Left forelimb (tissue), 1 donor: ENCODE data around the gene BRD3OS.

Experiments
- DNase-seq: peaks from one replicate; pipeline ENCODE4 v3.0.0-alpha.2; 2018; ENCODE audit warnings: low spot score

Gene BRD3OS

DNA sequence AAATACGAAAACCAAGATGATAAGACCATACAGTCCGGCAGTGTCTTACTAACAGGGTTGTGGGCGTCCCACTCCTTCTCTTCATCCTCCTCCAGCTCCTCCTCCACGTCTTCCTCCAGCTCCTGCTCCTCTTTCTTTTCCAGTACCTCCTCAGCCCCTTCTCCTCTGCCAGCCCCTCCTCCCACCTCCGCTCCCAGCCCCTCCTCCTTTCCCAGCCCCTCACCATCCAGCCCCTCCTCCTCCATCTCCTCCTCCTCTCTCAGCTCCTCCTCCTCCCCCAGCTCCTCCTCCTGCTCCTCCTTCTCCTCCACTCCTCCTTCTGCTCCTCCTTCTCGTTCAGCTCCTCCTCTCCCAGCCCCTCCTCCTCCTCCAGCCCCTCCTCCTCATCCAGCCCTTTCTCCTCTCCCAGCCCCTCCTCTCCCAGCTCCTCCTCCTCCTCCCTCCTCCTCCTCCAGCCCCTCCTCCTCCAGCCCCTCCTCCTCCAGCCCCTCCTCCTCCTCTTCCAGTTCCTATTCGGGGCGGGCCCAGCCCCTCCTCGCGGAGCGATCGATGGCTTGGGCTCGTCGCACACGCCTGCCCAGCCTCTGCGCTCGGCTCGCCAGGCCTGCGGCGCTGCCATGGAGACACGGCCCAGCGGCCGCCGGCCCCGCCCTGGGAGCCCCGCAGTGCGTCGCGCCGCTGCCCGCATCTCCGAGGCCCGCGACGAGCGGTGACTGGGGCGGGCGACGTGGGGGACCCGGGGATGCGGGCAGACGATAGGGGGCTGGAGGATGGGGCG is at the start of gene BRD3OS:
BRD3OS (plus strand) TSS at position 654 of the 778 bp plus-strand sequence. CDS start 1,267 bp downstream, outside the sequence.
- peak; percentile 100 for DNase-seq

GRCh38 chr9:133975511-133975910 is 49.8 kb upstream of the BRD3OS start:
- DNase-seq, result no peak

DNA sequence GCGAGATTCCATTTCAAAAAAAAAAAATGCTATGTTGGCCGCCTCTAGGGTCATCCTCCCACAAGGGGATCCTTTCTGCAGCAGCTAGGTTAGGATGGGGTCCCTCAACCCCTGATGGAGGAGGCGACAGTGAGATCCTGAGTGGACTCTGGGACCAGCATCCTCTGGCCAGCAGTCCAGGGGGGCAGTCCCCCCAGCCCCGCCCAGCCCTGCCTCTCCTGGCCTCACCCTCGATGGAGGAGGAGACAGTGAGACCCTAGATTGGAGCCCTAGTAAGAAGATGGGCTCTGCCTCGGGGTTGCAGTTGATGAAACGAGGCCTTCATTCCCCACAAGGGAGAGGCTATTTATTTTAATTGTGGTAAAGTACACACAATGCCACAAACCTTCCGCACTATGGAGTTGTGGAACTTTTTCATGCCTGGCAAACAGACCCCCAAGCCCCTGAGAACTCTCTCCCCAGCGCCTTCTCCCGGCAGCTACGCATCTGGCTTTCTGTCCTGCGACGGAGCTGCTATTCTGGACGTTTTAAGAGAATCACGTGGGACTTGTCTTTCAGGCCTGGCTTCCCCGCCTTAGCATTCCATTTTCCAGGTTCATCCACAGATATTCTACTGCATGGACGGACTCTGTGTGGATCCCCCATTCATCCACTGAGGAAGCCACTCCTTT is 49.0 kb upstream of the BRD3OS start:
- DNase-seq, result no peak

DNA sequence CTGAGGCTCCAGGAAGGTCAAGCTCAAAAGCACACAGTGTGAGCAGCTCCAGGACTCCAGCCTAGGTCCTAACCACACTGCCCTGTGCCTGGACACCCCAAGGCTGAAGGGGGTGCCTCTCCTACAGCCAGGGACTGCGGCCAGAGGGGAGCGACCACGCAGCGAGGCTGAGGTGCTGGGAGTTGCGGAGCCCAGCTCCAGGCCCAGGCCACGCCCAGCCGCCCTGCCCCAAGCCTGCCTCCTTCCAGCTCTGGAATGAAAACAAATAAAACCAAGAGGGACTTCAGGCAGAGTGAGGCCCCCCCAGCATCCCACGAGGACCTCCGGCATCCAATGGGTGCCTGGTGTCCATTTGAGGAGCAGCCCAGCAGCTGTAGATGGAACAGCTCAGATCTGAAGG is 48.4 kb upstream of the BRD3OS start:
- DNase-seq, result no peak

DNA sequence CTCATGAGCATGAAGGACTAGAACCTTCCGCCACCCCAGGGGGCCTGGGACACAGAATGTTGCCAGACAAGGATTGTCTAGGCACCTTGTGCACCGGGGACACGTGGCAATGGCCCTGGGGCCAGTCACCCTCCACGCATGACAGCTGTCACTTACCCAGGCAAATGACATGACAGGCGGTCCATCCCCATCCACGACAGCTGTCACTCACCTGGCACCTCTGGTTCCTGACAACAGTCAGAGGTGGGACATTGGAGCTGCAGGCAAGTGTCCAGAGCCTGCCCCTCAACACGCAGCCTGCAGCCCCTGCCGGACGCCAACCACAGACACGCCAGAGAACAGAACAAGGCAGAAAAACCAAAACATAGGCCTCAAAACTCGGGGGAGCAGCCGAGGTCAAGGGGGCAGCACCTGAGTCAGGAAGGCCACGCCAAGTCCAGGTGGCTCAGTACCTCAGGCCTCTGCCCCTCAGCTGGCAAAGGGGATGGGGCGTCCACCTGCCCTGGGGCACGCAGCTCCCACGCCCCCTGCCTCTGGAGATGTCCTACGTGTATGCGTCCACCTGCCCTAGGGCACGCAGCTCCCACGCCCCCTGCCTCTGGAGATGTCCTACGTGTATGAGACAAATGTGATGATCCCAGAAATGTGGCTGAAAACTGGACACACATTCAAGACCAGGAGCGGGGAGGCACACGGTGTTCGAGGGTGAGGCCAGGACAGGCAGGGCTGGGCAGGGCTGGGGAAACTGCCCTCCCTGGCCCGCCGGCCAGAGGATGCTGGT is 47.7 kb upstream of the BRD3OS start:
- DNase-seq, result no peak

- no peak for DNase-seq
These were observed 46.9 kb upstream of the BRD3OS start for GRCh38 chr9:133978226-133978898.

GRCh38 chr9:133978899-133979272 is 46.4 kb upstream of the BRD3OS start:
- no peak for DNase-seq

DNA sequence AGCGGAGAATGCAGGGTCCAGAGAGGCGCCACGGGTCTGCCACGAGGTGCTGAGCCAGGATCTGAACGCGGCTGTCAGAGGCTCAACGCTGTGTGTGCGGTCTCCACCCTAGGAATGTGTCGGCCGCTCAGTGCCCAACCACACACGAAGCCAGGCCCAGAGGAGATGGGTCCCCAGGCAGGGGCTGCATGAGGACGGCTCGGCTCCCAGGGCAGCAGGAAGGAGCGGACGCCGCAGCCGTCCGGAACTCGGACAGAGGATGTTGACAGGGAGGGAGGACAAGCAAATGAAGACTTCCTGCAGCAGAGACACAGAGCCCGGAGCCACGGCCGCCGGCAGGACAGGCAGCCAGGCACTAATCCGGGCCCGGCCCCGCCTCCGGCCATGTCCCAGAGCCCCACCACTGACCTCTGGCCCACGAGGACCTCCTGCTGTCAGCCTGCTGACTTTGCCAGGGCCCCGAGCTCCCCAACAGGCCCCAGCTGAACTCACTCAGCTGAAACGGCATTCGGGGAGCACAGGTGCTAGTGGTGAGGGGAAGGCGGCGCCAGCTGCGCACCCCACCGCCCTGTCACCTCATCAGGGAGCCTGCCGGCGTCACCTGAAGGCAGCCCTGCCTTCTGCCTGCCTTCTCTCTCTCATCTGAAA is 45.9 kb upstream of the BRD3OS start:
- no peak for DNase-seq

DNA sequence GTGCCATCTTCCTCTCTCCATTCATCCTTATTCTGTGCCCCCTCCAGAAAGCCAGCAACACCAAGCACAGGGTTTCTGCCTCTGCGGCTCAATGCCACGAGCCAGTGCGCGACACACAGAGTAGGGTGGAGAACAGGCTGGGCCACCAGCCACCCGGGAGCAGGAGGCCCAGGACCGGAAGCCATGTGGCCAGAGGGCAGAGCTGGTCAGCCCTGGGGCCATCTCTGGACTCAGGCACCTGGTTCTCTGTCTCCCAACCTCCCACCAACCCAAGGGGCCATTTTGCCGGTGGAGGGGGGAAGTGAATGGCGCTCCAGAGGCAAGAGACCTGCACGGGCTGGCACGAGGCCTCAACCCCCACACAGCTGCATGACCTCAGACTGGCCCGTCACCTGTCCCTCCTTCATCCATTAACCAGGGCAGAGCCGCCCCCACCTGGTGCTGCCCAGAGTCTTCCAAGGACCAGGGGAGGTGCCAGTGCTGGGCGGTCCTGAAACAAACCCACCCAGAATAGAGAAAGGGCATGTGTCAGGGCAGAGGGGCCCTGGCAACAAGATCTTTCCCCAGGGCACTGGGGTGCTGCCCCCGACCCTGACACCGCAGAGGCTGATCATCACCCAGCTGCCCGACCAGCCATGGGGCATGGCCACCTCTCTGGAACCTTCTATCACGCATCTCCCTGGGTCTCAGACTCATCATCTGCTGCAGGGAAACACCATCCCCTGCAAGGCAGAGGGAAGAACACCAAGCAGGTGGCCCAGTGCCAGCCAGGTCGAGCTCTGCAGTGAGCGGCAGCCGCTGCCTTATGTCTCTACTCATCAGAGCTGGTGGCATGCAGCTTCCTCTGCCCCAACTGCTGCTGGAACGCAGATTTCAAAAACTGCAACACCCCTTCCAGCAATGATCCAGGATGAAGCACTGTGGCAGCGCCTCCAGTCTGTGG is 45.1 kb upstream of the BRD3OS start:
- DNase-seq, result no peak

DNA sequence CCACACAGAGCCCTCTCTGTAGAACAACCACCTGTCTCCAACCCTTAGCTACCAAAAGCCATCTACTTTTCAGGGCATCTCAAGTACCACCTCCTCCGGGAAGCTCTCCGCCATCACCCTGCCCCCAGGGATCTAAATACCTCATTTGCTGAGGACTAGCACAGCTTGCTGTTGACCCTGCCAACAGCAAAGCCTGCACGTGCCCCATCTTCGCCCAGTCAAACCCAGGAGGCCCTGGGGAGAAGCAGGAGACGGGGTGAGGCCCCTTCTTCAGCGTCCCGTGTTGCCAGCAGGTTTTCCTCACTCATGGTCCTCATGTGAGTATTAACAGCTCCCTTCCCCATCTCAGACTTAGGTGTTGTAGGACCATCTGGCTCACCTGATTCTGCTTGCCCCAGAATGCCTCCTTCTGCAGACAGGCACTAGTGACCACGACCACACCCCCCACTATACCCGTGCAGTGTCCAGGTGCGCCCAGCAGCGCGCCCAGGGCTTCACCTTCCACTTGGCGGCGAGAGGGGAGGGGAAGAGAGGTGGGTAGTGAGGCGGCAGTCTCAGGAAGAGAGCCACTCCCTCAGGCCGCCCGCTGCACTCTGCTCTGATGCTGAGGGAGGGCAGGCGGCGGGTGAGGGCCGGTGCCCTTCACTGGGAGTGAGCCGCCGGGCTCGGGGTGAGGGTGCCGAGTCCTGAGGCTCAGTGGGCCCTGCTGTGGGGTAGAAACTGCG is 44.3 kb upstream of the BRD3OS start:
- DNase-seq, result no peak

- no peak for DNase-seq
These were observed 43.7 kb upstream of the BRD3OS start for GRCh38 chr9:133981589-133981957.

DNA sequence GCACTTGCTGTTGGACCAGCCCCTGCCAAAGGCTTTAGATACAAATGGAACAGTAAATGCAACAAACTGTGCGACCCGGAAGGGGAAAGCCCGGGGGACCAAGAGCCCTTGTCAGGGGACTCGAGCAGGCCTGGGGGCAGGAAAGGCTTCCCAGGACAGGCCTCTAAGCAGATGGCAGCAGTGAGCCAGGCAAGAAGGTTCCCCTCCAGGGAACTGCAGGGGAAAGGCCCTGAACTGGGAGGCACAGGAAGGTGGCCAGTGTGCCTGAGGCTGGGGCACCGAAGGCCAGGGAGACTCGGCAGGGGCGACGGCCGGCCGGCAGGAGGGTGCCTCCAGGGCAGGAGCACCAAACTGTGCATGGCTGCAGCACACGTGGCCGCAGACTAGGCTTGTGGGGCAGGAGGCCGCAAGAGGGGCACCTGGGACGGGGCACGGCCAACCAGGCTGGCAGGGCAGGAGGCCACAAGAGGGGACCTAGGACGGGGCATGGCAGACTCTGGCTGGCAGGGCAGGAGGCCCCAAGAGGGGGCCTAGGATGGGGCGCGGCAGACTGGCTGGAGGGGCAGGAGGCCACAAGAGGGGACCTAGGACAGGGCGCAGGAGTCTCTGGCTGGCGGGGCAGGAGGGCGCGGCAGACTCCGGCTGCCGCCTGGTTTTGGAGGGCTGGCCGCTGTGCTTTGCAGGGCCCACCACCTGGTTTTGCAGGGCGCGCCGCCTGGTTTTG is 43.2 kb upstream of the BRD3OS start:
- no peak for DNase-seq

GRCh38 chr9:133982971-133983720 is 42.1 kb upstream of the BRD3OS start:
- DNase-seq, result no peak

DNA sequence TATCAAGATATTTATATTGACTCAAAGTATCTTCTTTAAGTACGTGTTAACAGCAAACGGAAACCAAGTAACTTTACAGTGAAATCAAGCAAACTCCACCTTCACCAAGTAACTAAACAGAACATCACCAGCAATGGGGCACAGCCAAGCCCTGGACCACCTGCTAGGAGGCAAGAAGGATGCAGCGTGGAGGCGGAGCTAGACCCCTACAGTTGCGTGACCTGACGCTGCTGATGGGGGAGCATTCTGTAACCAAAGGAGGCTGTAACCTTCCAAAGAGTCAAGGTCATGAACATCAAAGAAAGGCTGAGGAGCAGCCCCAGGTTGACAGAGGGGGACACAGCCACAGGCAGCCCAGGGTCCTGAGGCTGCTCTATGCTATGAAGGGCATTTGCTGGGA is 39.2 kb upstream of the BRD3OS start:
- no peak for DNase-seq

GRCh38 chr9:133986774-133987445 is 38.4 kb upstream of the BRD3OS start:
- no peak for DNase-seq

GRCh38 chr9:133987446-133987788 is 37.9 kb upstream of the BRD3OS start:
- no peak for DNase-seq

DNA sequence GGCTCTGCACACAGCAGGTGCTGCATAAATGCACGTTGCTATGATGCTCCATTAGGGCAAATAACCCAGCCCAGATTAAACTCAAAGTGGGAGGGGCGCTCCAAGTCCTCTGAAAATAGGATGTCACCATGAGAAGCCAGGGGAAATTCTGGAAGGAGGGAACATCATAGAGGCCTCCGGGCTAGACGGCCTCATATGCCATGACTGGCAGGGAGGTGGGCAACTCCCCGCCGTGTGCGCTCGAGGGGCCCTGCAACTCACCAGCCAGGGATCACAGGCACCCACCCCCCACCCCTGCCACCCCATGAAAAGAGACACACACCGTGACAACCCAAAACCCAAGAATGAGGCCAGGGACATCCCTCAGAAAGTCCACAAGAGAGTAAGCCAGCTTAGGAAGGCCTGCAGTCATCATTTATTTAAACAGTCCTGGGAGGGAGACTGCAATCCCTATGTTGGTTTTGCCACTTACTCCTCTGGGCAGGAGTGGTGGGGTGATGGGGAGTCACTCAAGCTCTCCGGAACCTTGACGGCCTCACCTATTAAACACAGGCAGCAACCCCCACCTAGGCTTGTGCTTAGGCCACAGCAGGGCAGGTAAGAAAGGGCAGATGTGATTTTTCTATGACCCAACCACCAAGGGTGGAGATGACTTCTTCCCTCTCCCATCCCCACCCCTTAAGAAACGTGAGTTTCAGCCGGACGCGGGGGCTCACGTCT is 37.2 kb upstream of the BRD3OS start:
- DNase-seq, result no peak
